Measurements from ENCODE around the gene ACAA1.

Gene ACAA1

GRCh38 chr3:38114875-38115644 is 21.9 kb downstream of the ACAA1 start:
- Histone ChIP-seq H3K4me3 (ENCODE audit: low read depth in 1 of 2, low read length in 2 of 2) (no peak overlapping the region), H3K27ac (ENCODE audit: low read depth, low read length) (no peak overlapping the region), H3K9me3 (ENCODE audit: low read length) (no peaks in the 10 kb centered on the region), H3K9ac (ENCODE audit: low read length) (no peak overlapping the region), H3K36me3 (ENCODE audit: insufficient read depth, low read length) (peaks cover 3% of the 10 kb centered on the region), H3K4me1 (ENCODE audit: insufficient read depth, low read length) (no peaks in the 10 kb centered on the region), H3K27me3 (ENCODE audit: control insufficient read depth in 1 of 2, insufficient read depth in 2 of 2, low read length in 2 of 2) (no peaks in the 10 kb centered on the region)

- Histone ChIP-seq H3K4me3 (ENCODE audit: low read depth in 1 of 2, low read length in 2 of 2) (no peak overlapping the region), H3K9me3 (ENCODE audit: low read length) (no peaks in the 10 kb centered on the region), H3K4me1 (ENCODE audit: insufficient read depth, low read length) (no peaks in the 10 kb centered on the region), H3K27me3 (ENCODE audit: control insufficient read depth in 1 of 2, insufficient read depth in 2 of 2, low read length in 2 of 2) (no peaks in the 10 kb centered on the region), H3K27ac (ENCODE audit: low read depth, low read length) (no peak overlapping the region), H3K9ac (ENCODE audit: low read length) (no peak overlapping the region), H3K36me3 (ENCODE audit: insufficient read depth, low read length) (no peaks in the 10 kb centered on the region)
These were observed 22.7 kb downstream of the ACAA1 start for GRCh38 chr3:38114052-38114874.

DNA sequence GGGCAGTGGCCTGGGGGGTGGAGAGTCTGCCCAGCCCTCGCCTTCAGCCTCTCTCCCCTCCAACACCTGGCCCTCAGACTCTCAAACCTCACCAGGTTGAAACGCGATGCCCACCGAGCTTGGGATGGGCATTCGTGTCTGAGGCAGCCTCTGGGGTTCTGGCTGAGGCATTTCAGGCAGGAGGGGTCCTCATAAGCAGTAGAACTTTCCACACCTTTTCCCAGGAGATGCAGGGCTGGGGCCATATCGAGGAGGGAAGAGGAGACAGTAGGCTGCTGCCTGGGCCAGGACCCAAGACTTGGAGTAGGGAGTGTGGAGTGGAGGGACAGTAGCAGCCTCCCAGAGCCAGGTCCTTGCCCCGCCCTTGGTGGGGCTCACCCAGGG is 24.6 kb downstream of the ACAA1 start:
- H3K9ac ChIP-seq (ENCODE audit: low read length): no peak overlapping the region
- H3K27me3 ChIP-seq (ENCODE audit: control insufficient read depth in 1 of 2, insufficient read depth in 2 of 2, low read length in 2 of 2): no peaks in the 10 kb centered on the region
- no peak overlapping the region for H3K4me3 ChIP-seq (ENCODE audit: low read depth in 1 of 2, low read length in 2 of 2)
- no peaks in the 10 kb centered on the region for H3K9me3 ChIP-seq (ENCODE audit: low read length)
- H3K36me3 ChIP-seq (ENCODE audit: insufficient read depth, low read length): no peaks in the 10 kb centered on the region
- H3K27ac ChIP-seq (ENCODE audit: low read depth, low read length): no peak overlapping the region
- H3K4me1 ChIP-seq (ENCODE audit: insufficient read depth, low read length): no peaks in the 10 kb centered on the region

- Histone ChIP-seq H3K9ac (ENCODE audit: low read length) (no peak overlapping the region), H3K9me3 (ENCODE audit: low read length) (no peaks in the 10 kb centered on the region), H3K27ac (ENCODE audit: low read depth, low read length) (no peak overlapping the region), H3K27me3 (ENCODE audit: control insufficient read depth in 1 of 2, insufficient read depth in 2 of 2, low read length in 2 of 2) (no peaks in the 10 kb centered on the region), H3K4me3 (ENCODE audit: low read depth in 1 of 2, low read length in 2 of 2) (no peak overlapping the region), H3K4me1 (ENCODE audit: insufficient read depth, low read length) (no peaks in the 10 kb centered on the region), H3K36me3 (ENCODE audit: insufficient read depth, low read length) (no peaks in the 10 kb centered on the region)
These were observed 25.1 kb downstream of the ACAA1 start for GRCh38 chr3:38111696-38112377.

- no peaks in the 10 kb centered on the region for H3K4me1 ChIP-seq (ENCODE audit: insufficient read depth, low read length)
- H3K4me3 ChIP-seq (ENCODE audit: low read depth in 1 of 2, low read length in 2 of 2): no peak overlapping the region
- H3K36me3 ChIP-seq (ENCODE audit: insufficient read depth, low read length): no peaks in the 10 kb centered on the region
- H3K27me3 ChIP-seq (ENCODE audit: control insufficient read depth in 1 of 2, insufficient read depth in 2 of 2, low read length in 2 of 2): no peaks in the 10 kb centered on the region
- no peak overlapping the region for H3K27ac ChIP-seq (ENCODE audit: low read depth, low read length)
- H3K9me3 ChIP-seq (ENCODE audit: low read length): no peaks in the 10 kb centered on the region
- H3K9ac ChIP-seq (ENCODE audit: low read length): no peak overlapping the region
These were observed 25.7 kb downstream of the ACAA1 start for GRCh38 chr3:38111201-38111600.

DNA sequence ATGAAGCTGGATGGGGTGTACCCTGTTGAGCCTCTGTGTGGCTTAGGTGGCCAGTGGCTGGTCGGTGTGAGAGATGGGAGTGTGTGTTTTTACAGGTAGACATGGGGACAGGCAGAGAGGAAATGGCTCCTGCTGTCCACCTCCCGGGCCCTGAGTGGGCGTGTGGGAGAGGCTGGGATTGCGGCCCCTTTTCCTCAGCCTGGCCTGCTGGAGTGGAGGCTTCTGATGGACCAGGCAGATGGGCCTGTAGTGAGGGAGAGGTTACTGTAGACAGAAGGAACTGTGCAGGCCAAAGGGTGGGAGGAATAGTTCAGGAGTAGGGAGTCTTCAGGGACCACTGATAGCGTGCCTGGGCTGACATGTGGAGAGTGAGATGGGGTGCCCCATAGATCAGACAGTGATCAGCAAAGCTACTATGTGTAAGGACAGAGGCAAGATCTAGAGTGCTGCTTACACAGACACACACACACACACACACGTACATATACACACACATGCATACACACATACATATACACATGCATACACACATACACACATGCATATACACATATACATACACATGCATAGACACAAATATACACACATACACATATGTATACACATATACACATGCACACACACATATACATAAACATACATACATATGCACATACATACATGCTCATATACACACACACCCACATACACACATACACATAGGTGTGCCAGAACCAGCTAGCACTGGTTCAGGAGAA is 26.4 kb downstream of the ACAA1 start:
- no peaks in the 10 kb centered on the region for H3K4me1 ChIP-seq (ENCODE audit: insufficient read depth, low read length)
- H3K9ac ChIP-seq (ENCODE audit: low read length): no peak overlapping the region
- H3K27ac ChIP-seq (ENCODE audit: low read depth, low read length): no peak overlapping the region
- no peaks in the 10 kb centered on the region for H3K27me3 ChIP-seq (ENCODE audit: control insufficient read depth in 1 of 2, insufficient read depth in 2 of 2, low read length in 2 of 2)
- H3K36me3 ChIP-seq (ENCODE audit: insufficient read depth, low read length): no peaks in the 10 kb centered on the region
- H3K9me3 ChIP-seq (ENCODE audit: low read length): peaks cover 4% of the 10 kb centered on the region
- H3K4me3 ChIP-seq (ENCODE audit: low read depth in 1 of 2, low read length in 2 of 2): no peak overlapping the region

- Histone ChIP-seq H3K9me3 (ENCODE audit: low read length) (peaks cover 4% of the 10 kb centered on the region), H3K36me3 (ENCODE audit: insufficient read depth, low read length) (no peaks in the 10 kb centered on the region), H3K4me1 (ENCODE audit: insufficient read depth, low read length) (no peaks in the 10 kb centered on the region), H3K4me3 (ENCODE audit: low read depth in 1 of 2, low read length in 2 of 2) (no peak overlapping the region), H3K9ac (ENCODE audit: low read length) (no peak overlapping the region), H3K27me3 (ENCODE audit: control insufficient read depth in 1 of 2, insufficient read depth in 2 of 2, low read length in 2 of 2) (no peaks in the 10 kb centered on the region), H3K27ac (ENCODE audit: low read depth, low read length) (no peak overlapping the region)
These were observed 27.2 kb downstream of the ACAA1 start for GRCh38 chr3:38109580-38110313.

- Histone ChIP-seq H3K27me3 (ENCODE audit: control insufficient read depth in 1 of 2, insufficient read depth in 2 of 2, low read length in 2 of 2) (no peaks in the 10 kb centered on the region), H3K9me3 (ENCODE audit: low read length) (peaks cover 4% of the 10 kb centered on the region), H3K4me3 (ENCODE audit: low read depth in 1 of 2, low read length in 2 of 2) (no peak overlapping the region), H3K27ac (ENCODE audit: low read depth, low read length) (no peak overlapping the region), H3K9ac (ENCODE audit: low read length) (no peak overlapping the region), H3K36me3 (ENCODE audit: insufficient read depth, low read length) (no peaks in the 10 kb centered on the region), H3K4me1 (ENCODE audit: insufficient read depth, low read length) (no peaks in the 10 kb centered on the region)
These were observed 28.0 kb downstream of the ACAA1 start for GRCh38 chr3:38108649-38109579.

- Histone ChIP-seq H3K27ac (ENCODE audit: low read depth, low read length) (no peak overlapping the region), H3K9ac (ENCODE audit: low read length) (no peak overlapping the region), H3K27me3 (ENCODE audit: control insufficient read depth in 1 of 2, insufficient read depth in 2 of 2, low read length in 2 of 2) (no peaks in the 10 kb centered on the region), H3K9me3 (ENCODE audit: low read length) (peaks cover 4% of the 10 kb centered on the region), H3K4me3 (ENCODE audit: low read depth in 1 of 2, low read length in 2 of 2) (no peak overlapping the region), H3K36me3 (ENCODE audit: insufficient read depth, low read length) (no peaks in the 10 kb centered on the region), H3K4me1 (ENCODE audit: insufficient read depth, low read length) (no peaks in the 10 kb centered on the region)
These were observed 28.8 kb downstream of the ACAA1 start for GRCh38 chr3:38107911-38108648.

Data from muscle layer of colon (tissue), 2 donors.